ENCODE results near the gene TMEM17.

DNA sequence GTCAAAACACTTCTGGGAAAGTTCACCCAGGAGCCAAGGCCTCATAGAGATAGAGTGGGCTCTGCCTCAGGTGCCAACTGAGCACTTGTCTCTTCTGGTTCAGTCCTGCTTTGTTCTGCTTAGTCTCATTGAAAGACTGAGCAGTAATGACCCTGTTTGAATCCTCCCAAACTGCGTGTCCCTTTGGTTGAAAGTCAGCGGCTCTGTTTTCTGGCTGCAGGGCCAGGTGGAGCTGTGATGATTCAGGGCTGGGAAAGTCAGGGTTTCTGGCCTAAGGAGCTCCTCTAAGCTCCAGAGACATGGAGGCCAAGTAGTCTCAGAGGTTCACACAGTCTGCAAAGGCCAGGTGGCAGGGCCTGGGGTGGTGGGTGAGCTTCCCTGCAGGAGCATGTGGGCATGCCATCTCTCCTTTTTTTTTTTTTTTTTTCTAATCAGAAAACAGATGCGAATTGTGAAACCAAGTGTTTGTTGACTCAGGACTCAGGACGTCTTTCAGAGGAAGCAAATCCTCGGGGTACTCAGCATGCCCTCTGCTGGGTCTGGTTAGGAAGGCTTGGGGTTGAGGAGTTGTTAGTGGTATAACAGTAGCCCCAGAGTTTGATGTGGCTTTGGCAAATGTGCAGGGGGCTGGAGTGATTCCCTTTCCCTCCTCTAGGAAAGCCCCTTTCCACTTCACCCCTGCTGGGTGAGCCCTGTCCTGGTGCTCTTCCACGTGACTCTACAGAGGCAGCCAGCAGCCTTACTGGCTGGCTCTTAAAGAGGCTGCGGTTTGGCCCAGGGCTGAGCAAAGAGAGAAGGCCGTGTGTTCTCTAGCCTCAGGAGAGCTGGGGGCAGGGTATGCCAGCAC, 38.3 kb downstream of the TMEM17 start:
- TF ChIP-seq, protein P1, sequence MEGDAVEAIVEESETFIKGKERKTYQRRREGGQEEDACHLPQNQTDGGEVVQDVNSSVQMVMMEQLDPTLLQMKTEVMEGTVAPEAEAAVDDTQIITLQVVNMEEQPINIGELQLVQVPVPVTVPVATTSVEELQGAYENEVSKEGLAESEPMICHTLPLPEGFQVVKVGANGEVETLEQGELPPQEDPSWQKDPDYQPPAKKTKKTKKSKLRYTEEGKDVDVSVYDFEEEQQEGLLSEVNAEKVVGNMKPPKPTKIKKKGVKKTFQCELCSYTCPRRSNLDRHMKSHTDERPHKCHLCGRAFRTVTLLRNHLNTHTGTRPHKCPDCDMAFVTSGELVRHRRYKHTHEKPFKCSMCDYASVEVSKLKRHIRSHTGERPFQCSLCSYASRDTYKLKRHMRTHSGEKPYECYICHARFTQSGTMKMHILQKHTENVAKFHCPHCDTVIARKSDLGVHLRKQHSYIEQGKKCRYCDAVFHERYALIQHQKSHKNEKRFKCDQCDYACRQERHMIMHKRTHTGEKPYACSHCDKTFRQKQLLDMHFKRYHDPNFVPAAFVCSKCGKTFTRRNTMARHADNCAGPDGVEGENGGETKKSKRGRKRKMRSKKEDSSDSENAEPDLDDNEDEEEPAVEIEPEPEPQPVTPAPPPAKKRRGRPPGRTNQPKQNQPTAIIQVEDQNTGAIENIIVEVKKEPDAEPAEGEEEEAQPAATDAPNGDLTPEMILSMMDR (conservative IDR thresholded peaks at IDR 0.05; ENCODE audit: low read depth in 2 of 2) = peak in 1 of 2 experiments; percentile 23; a peak in 1 of 4 replicates
- TF ChIP-seq POLR2AphosphoS5 (IDR thresholded peaks at IDR 0.05; ENCODE audit: low read depth) = no peak
